OCI-LY7 (cell line): ENCODE results near the gene COL16A1. TPM values are rescaled to one million over a fixed set of nuclear protein-coding genes. Genes with fewer than 3 reads are reported as not detected.

Source experiments
- BruUV-seq: library from RNA; stranded (reverse); fragments of 400-500 nt; replicated peaks from 2 replicates; lab custom pipeline; 2021; lab: Mats Ljungman, UMichigan
- CTCF ChIA-PET: fragments of 300-600 bp; sonication (Branson Sonifier 250); formaldehyde crosslinking; loops from one replicate; lab custom pipeline; 2022; ENCODE audit warnings: antibody characterized with exemption; ENCODE audit not compliant: unreplicated experiment; lab: Charles Lee
- POLR2A ChIA-PET: fragments of 300-600 bp; sonication (Branson Sonifier 250); formaldehyde crosslinking; loops from one replicate; lab custom pipeline; 2022; ENCODE audit warnings: antibody characterized with exemption; lab: Charles Lee
- DNase-seq: peaks from one replicate; pipeline ENCODE4 v3.0.0-alpha.2; 2015; ENCODE audit warnings: low spot score
- H2AFZ ChIP-seq: fragments of 200-600 bp; sonication (generic), shearing (Covaris generic); 2 replicates; pipeline ENCODE4 v1.6.1; 2014; ENCODE audit warnings: mild to moderate bottlenecking, antibody characterized with exemption, low read length, moderate library complexity
- H3K27ac ChIP-seq: fragments of 200-600 bp; sonication (generic); 2 replicates; pipeline ENCODE4 v1.5.1; 2014; ENCODE audit warnings: mixed run types, low read depth, mild to moderate bottlenecking, moderate library complexity, low read length, inconsistent platforms; ENCODE audit not compliant: poor library complexity, severe bottlenecking
- H3K36me3 ChIP-seq: fragments of 200-600 bp; sonication (generic); 2 replicates; pipeline ENCODE4 v1.6.1; 2014; ENCODE audit warnings: mild to moderate bottlenecking, antibody characterized with exemption, low read length, moderate library complexity, mixed read lengths; ENCODE audit not compliant: insufficient read depth
- H3K4me1 ChIP-seq: fragments of 200-600 bp; sonication (generic); 2 replicates; pipeline ENCODE4 v1.5.1; 2014; ENCODE audit warnings: mild to moderate bottlenecking, low read length; ENCODE audit not compliant: insufficient read depth, poor library complexity, severe bottlenecking
- H3K4me2 ChIP-seq: fragments of 200-600 bp; sonication (generic); 2 replicates; pipeline ENCODE4 v1.6.1; 2014; ENCODE audit warnings: mild to moderate bottlenecking, low read length
- H3K4me3 ChIP-seq: fragments of 200-600 bp; sonication (generic); 2 replicates; pipeline ENCODE4 v1.5.1; 2014; ENCODE audit warnings: mild to moderate bottlenecking, low read depth, low read length; ENCODE audit not compliant: poor library complexity, severe bottlenecking
- H3K79me2 ChIP-seq: fragments of 200-600 bp; sonication (generic); 2 replicates; pipeline ENCODE4 v1.6.1; 2016; ENCODE audit warnings: low read depth, mild to moderate bottlenecking, low read length, moderate library complexity, mixed read lengths; ENCODE audit not compliant: insufficient read depth
- H3K9me2 ChIP-seq: fragments of 200-600 bp; sonication (generic); 2 replicates; pipeline ENCODE4 v1.6.1; 2016; ENCODE audit warnings: mild to moderate bottlenecking, low read length, mixed read lengths; ENCODE audit not compliant: insufficient read depth
- H3K9me3 ChIP-seq: fragments of 200-600 bp; sonication (generic); 2 replicates; pipeline ENCODE4 v1.6.1; 2014; ENCODE audit warnings: mild to moderate bottlenecking, mixed run types, low read length, mixed read lengths
- H4K20me1 ChIP-seq: fragments of 200-600 bp; sonication (generic); 2 replicates; pipeline ENCODE4 v1.6.1; 2014; ENCODE audit warnings: mild to moderate bottlenecking, antibody characterized with exemption, low read length, moderate library complexity, mixed read lengths; ENCODE audit not compliant: insufficient read depth
- EZH2phosphoT487 ChIP-seq: fragments of 200-600 bp; sonication (generic); IDR thresholded peaks from 2 replicates; pipeline ENCODE4 v1.6.1; 2018; ENCODE audit warnings: low read depth, borderline replicate concordance, mild to moderate bottlenecking, mixed run types, antibody characterized with exemption, low read length, moderate library complexity, mixed read lengths
- intact Hi-C: fragments of 100-400 bp; cut with micrococcal nuclease; formaldehyde crosslinking; loops from one replicate; pipeline ENCODE4 v1.10.0; 2022; ENCODE audit not compliant: unreplicated experiment
- total RNA-seq, 2 experiments: library from RNA; depleted of rRNA in 1 of 2; stranded (reverse); fragments of >200 nt in 1 of 2; shearing (Covaris generic) in 1 of 2; gene quantifications; 2 replicates each; pipeline ENCODE4 v1.2.3, GENCODE V29; 2014 to 2022
- TF ChIP-seq, protein P1 (sequence below): fragments of 200-600 bp; sonication (generic); conservative IDR thresholded peaks from 2 replicates; pipeline ENCODE4 v1.5.1; 2014; ENCODE audit warnings: mild to moderate bottlenecking, antibody characterized with exemption, low read length, moderate library complexity, mixed read lengths

The COL16A1 gene
- total RNA-seq, 2 experiments from 2014 or later: not detected

DNA sequence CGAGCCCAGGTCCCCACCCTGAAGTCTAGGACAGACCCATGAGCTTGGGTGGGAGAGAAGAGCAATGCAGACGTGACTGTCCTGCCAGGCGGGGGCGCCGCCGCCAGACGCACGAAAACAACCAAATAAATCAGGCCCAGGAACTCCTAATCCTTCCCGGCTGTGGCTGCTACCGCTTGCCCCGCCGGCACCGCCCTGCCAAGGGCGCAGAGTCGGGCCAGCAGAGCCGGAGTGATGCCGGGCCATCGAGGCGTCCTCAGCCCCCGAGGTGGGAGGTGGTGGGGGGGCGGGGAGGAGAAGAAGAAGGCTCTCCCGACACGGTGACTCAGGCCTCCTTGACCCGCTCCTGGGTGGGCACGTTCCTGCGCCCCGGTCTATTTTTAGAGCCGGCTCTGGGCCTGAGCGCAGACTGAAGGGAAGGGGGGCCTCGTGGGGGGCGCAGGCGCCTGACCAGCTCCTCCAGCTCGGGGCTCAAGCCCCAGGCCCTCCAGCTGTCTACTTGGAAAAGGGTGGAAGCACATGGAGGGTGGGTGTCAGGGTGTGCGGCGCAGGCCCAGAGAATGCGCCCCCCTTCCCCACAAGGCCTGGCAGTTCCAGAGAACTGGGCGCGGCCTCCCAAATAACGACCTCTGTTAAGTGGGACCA is 10.7 kb upstream of the COL16A1 start:
- CTCF ChIA-PET: interaction anchor here (1.4 kb wide), 1 partner anchor 31 kb away, joined by 9 read pairs; no protein-coding TSS in a partner anchor
- BruUV-seq: no TSS peak

DNA sequence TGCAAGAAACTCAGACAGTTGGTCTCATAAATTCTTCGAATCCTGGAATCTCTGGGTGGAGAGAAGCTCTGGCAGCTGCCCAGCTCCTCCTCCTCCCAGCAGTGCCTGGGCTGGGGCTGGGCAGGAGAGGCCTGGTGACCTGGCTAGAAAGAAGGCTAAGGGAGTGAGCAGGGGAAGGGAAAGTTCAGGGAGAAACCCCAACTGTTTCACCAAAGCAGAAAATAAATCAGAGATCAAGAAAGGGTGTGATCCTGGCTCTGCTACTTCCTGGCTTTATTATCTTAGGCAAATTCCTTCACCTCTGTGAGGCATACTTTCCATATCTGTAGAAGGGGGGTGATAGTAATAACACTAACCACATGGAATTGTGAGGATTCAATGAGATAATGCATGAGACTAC is 8.8 kb upstream of the COL16A1 start:
- POLR2A ChIA-PET: interaction anchor here (0.7 kb wide), 1 partner anchor 68 kb away, joined by 3 read pairs; the partner anchor contains the start of gene PEF1
- Histone ChIP-seq H2AFZ (no peak overlapping the region), H3K27ac (no peak overlapping the region), H3K4me2 (no peak overlapping the region), H3K9me3 (no peaks in the 10 kb centered on the region), H3K36me3 (no peaks in the 10 kb centered on the region), H3K9me2 (no peaks in the 10 kb centered on the region), H3K79me2 (no peaks in the 10 kb centered on the region), H4K20me1 (no peaks in the 10 kb centered on the region), H3K4me3 (no peak overlapping the region), H3K4me1 (no peaks in the 10 kb centered on the region)
- intact Hi-C loops: no loop called here
- DNase-seq: no peak
- TF ChIP-seq EZH2phosphoT487: no peak
- TF ChIP-seq, protein P1, sequence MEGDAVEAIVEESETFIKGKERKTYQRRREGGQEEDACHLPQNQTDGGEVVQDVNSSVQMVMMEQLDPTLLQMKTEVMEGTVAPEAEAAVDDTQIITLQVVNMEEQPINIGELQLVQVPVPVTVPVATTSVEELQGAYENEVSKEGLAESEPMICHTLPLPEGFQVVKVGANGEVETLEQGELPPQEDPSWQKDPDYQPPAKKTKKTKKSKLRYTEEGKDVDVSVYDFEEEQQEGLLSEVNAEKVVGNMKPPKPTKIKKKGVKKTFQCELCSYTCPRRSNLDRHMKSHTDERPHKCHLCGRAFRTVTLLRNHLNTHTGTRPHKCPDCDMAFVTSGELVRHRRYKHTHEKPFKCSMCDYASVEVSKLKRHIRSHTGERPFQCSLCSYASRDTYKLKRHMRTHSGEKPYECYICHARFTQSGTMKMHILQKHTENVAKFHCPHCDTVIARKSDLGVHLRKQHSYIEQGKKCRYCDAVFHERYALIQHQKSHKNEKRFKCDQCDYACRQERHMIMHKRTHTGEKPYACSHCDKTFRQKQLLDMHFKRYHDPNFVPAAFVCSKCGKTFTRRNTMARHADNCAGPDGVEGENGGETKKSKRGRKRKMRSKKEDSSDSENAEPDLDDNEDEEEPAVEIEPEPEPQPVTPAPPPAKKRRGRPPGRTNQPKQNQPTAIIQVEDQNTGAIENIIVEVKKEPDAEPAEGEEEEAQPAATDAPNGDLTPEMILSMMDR: no peak
- CTCF ChIA-PET: no interaction called here
- no TSS peak for BruUV-seq

More for the DNA sequence above, 10.7 kb upstream of the COL16A1 start:
- peak; percentile 63 for DNase-seq
- no peak overlapping the region for H3K27ac ChIP-seq
- no peaks in the 10 kb centered on the region for H3K9me2 ChIP-seq
- no peaks in the 10 kb centered on the region for H3K36me3 ChIP-seq
- H2AFZ ChIP-seq: no peak overlapping the region
- no peaks in the 10 kb centered on the region for H3K4me1 ChIP-seq
- no peaks in the 10 kb centered on the region for H4K20me1 ChIP-seq
- peak overlapping the region; percentile 41; the same call in 1 of the 2 replicates for H3K4me2 ChIP-seq
- no peak overlapping the region for H3K4me3 ChIP-seq
- POLR2A ChIA-PET: interaction anchor here (0.6 to 0.7 kb wide), 2 partner anchors 31 to 662 kb away, joined by 3 read pairs; no protein-coding TSS in a partner anchor
- no peaks in the 10 kb centered on the region for H3K9me3 ChIP-seq
- no peaks in the 10 kb centered on the region for H3K79me2 ChIP-seq
- intact Hi-C loops: loop anchor here (1.0 kb wide), 2 partner anchors 31 to 75 kb away; no protein-coding TSS in a partner anchor
- TF ChIP-seq, protein P1: peak; percentile 82
- no peak for TF ChIP-seq EZH2phosphoT487

DNA sequence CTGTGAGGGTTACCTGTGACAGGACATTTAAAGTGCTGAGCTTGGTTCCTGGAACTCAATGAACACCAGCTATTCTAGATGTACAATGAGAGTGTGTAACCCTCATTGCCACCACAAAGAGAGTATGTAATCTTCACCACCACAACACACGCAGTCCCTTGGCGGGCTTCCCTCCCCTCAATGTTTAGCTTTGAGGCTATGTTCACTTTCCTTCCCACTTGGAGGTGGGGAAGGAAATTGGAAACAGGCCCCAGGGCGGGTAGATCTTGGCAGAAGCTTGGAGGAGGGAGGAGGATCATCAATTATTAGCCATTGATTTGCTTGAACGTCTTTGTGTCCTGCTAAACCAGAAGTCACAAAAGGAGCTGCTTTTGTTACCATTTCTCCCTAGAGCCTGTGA is 8.3 kb upstream of the COL16A1 start:
- CTCF ChIA-PET: no interaction called here
- POLR2A ChIA-PET: interaction anchor here (0.7 to 1.2 kb wide), 3 partner anchors 19 to 67 kb away, joined by 3 to 5 read pairs (median 4); partner anchors contain the start of gene PEF1
- Histone ChIP-seq H3K9me3 (no peaks in the 10 kb centered on the region), H3K9me2 (no peaks in the 10 kb centered on the region), H3K36me3 (no peaks in the 10 kb centered on the region), H4K20me1 (no peaks in the 10 kb centered on the region), H3K4me3 (no peak overlapping the region), H3K79me2 (no peaks in the 10 kb centered on the region), H3K4me2 (no peak overlapping the region), H2AFZ (no peak overlapping the region), H3K27ac (no peak overlapping the region), H3K4me1 (no peaks in the 10 kb centered on the region)
- no peak for DNase-seq
- intact Hi-C loops: no loop called here
- no TSS peak for BruUV-seq
- TF ChIP-seq, protein P1: no peak
- TF ChIP-seq EZH2phosphoT487: no peak
